GM19351 (cell line): ENCODE data around the gene ADIPOR2.
"Not testable (repeated sequence)": the region's sequence is repeated elsewhere in the genome, so short reads cannot be mapped to it uniquely, and the experiment has no call there.

Experiments used
- ATAC-seq: cut with Tn5 transposase; IDR thresholded peaks from one replicate; pipeline ENCODE4 v1.9.1; 2021; ENCODE audit warnings: mild to moderate bottlenecking, moderate library complexity; ENCODE audit not compliant: unreplicated experiment

ADIPOR2 gene

GRCh38 chr12:1731019-1731687 is 40.3 kb downstream of the ADIPOR2 start:
- no peak for ATAC-seq

DNA sequence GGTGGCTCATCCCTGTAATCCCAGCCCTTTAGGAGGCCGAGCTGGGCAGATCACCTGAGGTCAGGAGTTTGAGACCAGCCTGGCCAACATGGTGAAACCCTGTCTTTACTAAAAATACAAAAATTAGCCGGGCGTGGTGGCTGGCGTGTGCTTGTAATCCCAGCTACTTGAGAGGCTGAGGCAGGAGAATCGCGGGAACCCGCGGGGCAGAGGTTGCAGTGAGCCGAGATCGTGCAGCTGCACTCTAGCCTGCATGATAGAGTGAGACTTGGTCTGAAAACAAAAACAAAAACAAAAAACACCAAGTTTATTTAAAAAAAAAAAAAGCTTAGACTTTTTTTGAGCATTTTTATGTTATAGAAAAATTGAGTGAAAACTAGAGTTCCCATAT is 40.8 kb downstream of the ADIPOR2 start:
- ATAC-seq: not testable (repeated sequence)

GRCh38 chr12:1732914-1733313 is 42.0 kb downstream of the ADIPOR2 start:
- no peak for ATAC-seq

DNA sequence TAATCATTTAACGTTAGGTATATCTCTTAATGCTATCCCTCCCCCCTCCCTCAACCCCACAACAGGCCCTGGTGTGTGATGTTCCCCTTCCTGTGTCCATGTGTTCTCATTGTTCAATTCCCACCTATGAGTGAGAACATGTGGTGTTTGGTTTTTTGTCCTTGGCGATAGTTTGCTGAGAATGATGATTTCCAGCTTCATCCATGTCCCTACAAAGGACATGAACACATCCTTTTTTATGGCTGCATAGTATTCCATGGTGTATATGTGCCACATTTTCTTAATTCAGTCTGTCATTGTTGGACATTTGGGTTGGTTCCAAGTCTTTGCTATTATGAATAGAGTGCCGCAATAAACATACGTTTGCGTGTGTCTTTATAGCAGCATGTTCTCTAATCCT is 42.8 kb downstream of the ADIPOR2 start:
- ATAC-seq: not testable (repeated sequence)

GRCh38 chr12:1737652-1738286 is 46.9 kb downstream of the ADIPOR2 start:
- no peak for ATAC-seq

- no peak for ATAC-seq
These were observed 47.6 kb downstream of the ADIPOR2 start for GRCh38 chr12:1738446-1738845.

- no peak for ATAC-seq
These were observed 48.5 kb downstream of the ADIPOR2 start for GRCh38 chr12:1739368-1739767.

DNA sequence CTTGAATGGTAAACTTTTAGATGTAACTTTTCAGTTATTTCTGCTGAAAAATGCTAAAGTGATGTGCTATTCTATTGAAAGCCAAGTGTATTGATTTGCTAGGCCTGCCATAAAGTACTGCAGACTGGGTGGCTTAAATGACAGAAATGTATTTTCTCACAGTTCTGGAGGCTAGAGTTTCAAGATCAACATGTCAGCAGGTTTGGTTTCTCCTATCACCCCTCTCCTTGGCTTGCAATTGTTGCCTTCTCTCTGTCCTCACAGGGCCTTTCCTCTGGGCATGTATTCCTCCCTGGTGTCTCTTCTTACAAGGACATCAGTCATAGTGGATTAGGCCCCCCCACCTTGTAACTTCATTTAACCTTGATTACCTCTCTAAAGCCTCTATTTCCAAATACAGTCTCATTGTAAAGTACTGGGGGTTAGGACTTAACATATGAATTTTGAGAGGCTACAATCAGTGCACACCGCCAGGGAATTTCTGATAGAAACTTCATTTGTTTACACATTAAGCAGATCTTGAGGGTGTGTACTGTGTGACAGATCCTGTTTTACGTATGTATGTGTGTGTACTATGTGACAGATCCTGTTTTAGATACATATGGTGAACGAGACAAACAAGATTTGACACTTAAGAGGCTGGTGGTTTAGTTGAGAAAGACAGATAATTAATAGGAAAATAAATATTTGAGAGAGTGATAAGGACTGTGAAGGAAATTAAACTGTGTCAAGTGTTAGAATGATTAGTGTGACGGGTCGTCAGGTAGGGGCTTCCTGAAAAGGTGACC is 49.5 kb downstream of the ADIPOR2 start:
- no peak for ATAC-seq

DNA sequence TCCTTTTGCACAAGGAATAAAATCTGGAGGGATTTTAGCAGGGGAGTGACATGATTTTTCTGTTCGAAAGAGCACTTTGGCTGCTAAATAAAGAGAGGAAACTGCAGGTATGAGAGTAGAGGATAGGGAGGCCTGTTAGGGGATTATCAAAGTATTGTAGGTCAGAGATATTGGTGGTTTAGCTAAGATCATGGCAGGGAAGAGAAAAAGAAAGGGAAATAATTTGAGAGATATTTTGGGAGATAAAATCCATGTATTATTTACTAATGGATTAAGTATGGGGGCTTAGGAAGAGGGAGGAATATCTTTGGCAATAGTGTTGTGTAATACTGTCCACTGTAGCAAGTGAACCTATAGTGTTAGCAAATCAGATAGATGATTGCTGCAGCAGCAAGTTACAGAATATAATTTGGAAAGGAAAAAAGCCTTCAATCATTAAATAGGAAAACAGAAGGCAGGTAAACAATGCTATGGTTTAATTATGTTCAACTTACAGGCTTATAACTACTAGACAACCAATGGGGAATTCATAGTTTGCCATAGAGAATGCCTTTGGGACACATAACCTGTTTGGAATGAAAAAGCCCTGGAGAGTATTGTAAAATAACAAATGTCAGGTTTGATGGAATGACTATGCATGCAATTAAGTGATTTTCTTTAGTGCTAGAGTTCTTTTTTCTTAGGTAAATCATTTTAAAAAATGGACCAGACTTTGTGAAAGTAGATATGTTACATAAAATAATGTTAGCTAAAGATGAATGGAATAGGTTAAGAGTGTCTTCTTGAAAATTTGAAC is 50.5 kb downstream of the ADIPOR2 start:
- no peak for ATAC-seq

- no peak for ATAC-seq
These were observed 54.1 kb downstream of the ADIPOR2 start for GRCh38 chr12:1744932-1745331.

- ATAC-seq: no peak
These were observed 56.7 kb downstream of the ADIPOR2 start for GRCh38 chr12:1747609-1748008.

DNA sequence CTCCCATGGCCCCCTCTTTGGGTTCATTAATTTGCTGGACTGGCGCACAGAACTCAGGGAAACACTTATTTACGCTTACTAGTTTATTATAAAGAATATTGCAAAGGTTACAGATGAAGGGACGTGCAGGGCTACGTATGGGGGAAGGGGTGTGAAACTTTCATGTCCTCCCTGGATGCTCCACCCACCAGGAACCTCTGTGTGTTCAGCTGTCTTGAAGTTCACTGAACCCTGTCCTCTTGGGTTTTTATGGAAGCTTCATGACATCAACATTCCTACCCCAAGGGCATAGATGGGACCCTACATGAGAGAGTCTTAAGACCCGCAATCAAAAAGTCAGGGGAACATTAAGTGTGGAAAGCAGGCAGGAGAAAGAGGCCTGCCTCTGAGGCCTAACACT is 58.1 kb downstream of the ADIPOR2 start:
- ATAC-seq: no peak

DNA sequence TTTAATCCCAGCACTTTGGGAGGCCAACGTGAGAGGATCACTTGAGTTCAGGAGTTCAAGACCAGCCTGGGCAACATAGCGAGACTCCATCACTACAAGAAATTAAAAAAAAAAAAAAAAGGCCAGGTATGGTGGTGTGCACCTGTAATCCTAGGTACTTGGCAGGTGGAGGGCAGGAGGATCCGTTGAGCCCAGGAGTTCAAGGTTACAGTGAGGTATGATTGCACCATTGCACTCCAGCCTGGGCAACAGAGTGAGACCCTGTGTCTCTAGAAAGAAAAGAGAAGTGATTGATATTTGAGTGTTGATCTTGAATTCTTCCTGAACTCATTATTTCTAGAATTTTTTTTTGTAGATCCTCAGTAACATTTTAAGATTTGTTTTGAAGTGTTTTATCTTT is 59.4 kb downstream of the ADIPOR2 start:
- ATAC-seq: no peak

DNA sequence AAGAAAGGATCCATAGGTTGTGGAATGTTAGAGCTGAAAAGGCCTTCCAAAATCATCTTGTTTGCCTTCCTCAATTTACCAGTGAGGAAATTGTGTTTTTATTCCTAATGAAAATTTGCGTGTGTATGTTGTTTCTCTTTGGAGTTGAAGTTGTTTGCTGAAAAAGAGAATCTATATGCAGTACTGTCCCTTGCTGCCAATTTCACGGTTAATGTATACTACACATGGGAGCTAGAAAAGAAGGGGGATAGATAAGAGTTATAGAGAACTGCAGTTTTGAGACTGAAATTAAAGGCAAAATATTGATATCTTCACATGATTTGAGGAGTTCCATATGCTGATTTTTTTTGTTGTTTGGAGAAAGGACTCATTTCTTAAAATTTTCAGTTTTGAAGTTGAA is 67.5 kb downstream of the ADIPOR2 start:
- no peak for ATAC-seq

- ATAC-seq: no peak
These were observed 68.0 kb downstream of the ADIPOR2 start for GRCh38 chr12:1758887-1759286.

GRCh38 chr12:1760566-1761382 is 69.9 kb downstream of the ADIPOR2 start:
- no peak for ATAC-seq

- ATAC-seq: no peak
These were observed 71.0 kb downstream of the ADIPOR2 start for GRCh38 chr12:1761857-1762256.

- ATAC-seq: no peak
These were observed 72.3 kb downstream of the ADIPOR2 start for GRCh38 chr12:1763153-1763552.

DNA sequence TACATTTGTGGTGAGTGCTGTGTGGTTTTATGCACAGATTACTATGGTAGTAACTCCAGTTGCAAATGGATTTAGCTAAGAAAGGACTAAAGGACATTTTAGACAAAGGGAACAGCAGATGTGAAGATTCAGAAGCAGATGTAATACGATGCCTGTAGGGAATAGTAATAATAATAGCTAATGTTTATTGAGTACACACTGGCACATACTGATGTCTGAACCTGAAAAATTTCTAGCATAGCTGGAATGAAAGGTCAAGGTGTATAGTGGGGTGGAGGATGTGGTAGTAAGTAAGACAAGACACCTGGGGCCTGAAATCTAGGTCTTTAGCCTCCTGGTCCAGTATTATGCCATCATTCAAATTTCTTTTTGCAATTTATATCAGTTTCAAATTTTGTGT is 75.2 kb downstream of the ADIPOR2 start:
- no peak for ATAC-seq

- no peak for ATAC-seq
These were observed 76.7 kb downstream of the ADIPOR2 start for GRCh38 chr12:1767407-1768090.
